ENCODE measurements around the gene SPARC. TPM values are rescaled to one million over a fixed set of nuclear protein-coding genes. Genes with fewer than 3 reads are reported as not detected.

Gene SPARC
- total RNA-seq, 1 donor from 2014 or later = 3,092 TPM

DNA sequence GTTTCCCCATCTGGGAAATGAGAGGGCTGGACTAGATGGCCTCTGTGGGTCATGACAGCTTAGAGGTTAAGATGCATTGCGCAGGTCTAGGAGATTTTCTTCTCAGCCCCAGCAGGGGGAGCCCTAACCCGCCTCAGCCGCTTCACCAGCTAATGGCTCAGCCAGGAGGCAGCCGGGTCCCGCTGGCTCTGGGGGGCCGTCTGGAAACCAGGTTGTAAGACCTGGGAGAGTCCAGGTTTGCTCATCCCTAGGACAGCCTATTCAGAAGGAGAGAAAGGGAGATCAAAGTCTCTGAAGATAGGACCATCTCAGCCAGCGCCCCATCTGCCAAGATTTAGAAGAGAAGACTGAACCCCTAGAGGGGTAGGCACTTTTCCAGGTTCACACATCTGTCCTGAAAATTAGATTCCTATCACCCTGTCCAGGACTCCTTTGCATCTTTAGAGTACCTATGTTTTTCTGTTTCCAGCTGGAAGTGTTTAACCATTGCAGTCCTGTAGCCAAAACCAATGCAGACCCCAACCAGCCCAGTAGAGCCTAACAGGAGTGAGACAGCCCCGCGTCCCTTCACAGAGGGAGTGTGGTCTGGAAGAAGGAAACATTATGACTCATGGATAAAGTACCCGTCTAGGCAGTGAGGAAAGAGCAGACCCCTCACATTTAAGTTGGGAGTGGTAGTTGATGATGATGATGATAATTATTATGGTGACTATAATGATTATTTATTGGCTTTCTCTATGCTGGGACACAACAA, 27.5 kb downstream of the SPARC start:
- DNase-seq = peak; percentile 76

DNA sequence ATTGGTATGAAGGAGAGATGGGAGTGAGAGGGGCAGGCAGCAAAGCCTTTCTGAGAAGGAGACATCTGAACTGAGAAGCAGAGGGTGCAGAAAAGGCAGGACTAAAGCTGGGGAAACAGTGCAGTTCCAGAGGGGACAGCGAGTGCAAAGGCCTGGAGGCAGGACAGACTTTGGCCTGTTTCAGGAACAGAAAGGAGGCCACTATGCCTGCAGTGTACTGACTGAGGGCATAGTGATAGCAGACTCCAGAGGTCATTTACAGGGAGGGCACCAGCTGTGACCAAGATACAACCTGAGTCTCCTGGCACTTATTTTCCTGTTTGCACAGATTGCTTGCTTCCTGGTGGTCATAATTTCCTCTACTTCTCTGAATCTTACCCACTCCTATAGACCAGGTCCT, 29.6 kb downstream of the SPARC start:
- no peak for DNase-seq

DNA sequence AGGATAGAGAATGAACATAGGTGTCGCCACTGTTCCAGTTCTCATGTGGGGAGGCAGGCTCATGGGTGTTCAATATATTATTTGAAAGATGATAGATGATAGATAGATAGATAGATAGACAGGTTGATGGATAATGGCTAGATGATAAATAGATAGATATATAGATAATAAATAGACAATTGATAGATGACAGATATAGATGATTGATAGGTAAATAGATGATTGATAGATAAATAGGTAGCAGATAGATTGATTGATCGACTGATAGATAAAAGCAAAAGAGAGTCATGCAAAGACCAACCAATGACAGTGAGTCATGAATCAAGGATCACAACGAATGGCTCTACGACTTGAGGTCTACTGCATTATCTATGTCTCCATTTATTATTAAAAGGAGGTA, 30.4 kb downstream of the SPARC start:
- DNase-seq = no peak

DNA sequence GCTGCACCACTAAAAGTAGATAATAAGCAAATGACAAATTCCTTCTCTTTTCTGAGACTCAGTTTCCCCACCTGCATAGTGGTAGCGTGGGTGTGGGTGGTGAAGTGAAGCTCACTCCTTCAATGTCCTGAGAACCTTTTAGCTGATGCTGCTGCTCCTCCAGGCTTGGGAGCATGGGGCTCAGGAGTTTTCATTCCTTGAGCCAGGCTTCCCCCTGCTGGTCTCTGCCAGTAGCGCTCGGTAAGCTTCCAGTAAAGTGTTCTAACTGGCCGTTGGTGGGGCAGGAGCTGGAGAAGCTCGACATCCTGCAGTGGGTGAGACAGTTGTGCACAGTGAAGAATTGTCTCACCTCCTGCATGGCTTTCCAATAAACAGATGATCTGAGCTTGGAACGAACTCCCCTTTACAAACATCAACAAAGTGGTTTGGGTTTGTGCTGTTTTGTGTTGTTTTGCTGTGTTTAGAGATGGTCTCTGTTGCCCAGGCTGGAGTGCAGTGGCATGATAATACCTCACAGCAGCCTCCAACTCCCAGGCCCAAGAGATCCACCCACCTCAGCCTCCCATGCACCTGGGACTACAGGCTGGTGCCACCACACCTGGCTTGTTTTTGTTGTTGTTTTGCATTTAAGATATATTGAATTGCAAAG, 34.6 kb downstream of the SPARC start:
- DNase-seq = peak; percentile 39

DNA sequence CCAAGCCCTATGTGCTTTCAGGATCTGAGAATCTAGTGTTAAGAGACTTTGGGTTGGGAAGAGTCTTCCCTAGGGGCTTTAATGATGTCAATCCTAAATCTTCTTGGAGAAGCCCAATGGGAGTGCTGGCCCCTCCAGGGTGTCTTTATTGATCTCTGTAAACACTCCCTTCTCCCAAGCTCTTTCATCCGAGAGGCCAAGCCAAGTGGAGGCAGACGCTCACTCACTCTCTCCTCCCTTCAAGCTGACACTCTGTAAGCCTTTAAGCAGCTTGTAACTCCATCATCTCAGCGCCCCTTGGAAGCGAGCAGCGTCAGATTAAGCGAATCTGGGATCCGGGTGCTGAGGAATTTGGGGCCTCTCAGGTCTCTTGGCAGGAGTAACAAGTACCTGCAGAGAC, 37.7 kb downstream of the SPARC start:
- no peak for DNase-seq

DNA sequence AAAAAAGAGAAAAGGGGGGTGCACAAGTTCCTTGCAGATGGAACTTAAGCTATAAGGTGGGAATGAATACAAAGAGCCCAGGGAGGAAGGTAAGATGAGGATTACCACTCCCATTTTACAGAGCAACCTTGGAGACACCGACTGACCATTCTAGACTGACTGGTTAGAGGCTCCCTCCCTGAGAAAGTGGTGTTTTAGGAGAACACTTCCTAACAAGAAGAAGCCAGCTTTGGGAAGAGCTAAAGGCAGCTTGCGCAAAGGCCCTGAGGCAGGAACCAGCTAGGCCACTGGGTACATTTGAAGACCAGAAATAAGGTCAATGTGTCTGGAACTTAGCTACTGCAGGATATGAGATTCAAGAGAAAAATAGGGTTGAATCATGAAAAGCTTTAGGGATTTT, 38.6 kb downstream of the SPARC start:
- DNase-seq = no peak

DNA sequence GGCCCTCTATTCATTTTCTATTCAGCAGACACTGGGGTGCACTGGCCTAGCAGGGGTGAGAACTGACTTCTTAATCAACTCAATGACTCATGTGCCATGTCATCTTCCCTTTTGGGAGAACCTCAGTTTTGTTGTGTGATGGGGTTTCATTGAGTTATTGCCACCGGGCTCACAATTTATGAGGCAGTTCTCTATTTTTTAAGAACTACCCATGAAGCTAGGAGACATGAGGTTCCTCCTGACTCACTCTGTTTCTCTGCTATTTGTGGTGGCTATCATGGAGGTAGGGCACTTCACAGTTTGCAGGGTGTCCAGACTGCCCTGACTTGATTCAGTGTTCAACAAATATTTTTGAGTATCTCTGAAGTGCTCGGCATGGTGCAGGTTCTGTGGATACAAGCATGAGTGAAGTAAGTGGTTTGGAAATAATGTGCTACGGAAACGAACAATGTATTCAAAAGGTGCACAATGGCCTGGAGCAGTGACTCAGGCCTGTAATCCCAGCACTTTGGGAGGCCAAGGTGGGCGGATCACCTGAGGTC, 39.3 kb downstream of the SPARC start:
- no peak for DNase-seq

DNA sequence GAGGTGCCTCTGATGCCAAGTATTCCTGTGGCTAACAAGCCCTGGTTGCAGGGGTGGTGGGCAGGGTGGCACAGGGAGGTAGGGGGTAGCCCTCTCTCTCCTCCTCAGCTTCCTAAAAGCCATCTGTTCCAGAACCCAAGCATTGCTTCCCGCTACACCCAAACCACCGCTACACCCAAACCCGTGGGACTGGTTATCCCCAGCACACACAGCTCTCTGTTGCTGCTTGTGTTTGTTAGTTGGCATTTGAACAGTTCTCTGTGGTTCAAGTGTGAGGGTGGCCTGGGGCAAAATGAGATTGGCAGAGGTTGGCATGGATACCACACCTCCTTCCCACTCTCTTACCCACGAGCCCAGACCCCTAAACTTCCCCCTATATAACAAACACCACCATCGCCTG, 40.4 kb downstream of the SPARC start:
- peak; percentile 21 for DNase-seq

DNA sequence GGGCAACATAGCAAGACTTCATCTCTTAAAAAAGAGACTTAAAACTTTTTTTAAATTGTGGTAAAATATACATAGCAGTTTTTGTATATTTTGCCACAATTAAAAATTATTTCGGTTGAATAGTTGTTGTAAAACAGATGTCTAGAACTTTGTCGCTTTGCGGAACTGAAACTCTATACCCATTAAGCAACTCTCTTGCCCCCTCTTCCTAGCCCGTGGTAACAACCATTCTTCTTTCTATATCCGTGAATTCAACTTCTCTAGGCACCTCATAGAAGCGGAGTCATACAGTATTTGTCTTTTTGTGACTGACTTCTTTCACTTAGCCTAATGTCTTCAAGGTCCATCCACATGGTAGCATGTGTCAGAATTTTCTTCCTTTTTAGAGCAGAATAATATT, 43.3 kb downstream of the SPARC start:
- no peak for DNase-seq

DNA sequence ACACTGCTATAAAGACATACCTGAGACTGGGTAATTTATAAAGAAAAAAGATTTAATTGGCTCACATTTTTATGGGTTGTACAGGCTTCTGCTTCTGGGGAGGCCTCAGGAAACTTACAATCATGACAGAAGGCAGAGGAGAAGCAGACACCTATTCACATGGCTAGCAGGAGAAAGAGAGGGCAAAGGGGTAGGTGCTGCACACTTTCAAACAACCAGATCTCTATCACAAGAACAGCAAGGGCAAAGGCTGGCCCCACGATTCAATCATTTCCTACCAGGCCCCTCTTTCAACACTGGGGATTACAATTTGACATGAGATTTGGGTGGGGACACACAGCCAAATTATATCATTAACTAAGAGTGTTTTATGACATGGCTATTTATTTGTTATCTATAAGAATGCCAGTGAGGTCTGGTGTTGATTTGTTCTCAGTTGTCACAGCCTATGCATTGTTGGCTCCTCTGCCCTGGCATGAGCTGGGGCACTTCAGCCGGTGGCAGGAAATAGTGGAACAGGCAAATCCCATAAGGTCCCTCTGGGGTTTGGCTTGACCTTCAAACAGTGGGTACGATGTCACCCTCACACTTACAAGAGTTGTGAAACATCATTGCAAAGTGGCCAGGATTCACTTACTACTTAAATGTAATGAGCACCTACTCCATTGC, 44.1 kb downstream of the SPARC start:
- DNase-seq = no peak

DNA sequence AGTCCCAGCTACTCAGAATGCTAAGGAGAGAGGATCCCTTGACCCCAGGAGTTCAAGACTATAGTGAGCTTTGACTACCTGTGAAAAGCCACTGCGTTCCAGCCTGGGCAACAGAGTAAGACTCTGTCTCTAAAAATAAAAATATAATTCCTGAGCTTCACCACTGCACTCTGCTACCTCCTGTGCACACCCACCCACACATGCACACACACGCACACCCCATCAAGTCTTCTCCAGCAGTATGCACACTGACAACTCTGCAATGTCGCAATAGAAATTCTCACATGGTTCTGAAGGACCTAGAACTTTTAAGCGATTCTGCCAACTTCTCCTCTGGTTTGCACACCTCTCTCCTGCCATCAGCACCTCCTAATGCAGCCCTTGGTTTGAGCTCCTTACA, 48.1 kb downstream of the SPARC start:
- DNase-seq = no peak

DNA sequence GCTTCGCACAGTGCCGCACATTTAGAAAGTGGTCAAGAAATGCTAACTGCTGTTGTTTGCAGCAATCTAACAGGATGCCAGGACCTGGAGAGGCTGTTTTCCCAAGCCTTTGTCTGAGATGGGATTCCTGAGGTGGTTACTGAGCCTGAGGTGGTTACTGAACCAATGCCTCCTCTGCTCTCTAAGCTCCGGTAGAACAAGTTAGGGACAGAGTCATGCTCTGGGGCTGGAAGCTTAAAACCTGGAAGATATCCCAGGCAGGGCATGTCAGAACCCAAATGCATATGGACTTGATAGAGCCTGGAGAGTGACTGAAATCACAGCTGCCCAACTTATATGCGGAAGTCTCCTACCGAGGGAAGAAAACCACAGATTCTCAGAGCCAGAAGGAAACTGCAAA, 49.0 kb downstream of the SPARC start:
- no peak for DNase-seq

DNA sequence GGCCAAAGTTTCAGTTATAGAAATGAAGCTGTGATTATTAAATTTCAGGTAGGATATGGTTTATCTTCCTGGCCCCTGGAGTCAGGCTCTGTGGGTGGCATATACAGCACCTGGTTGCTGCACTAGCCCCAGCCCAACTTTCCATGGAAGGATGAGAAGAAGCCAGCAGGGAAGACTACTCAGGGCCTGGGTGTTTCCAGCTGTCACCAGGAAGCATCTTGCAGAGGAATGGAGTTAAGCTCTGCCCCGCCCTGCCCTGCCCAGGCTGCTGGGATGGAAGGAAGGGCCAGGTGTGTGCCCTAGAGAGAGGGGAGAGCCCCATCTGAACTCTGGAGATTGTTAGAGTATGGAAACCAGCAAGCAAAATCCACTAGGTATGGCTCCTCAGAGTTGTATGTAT, 52.8 kb downstream of the SPARC start:
- DNase-seq = no peak

DNA sequence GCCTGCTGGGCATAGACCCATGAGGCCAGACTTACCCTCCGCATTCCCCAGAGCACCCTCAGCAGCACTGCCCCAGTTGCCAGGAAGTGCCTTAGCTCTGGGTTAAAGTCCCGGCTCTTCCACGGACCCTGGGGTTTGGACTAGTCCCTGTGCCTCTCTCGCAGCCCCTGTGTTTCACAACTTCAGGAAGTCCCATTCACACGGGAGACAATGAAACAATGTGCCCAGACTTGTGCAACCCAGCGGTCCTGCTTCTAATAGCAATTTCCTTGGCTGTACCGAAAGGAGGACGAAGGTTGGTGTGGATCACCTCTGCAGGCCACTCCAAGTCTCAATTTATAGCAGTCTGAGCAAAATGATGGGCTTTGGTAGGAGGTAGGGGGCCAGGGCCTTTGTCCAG, 53.8 kb downstream of the SPARC start:
- no peak for DNase-seq

DNA sequence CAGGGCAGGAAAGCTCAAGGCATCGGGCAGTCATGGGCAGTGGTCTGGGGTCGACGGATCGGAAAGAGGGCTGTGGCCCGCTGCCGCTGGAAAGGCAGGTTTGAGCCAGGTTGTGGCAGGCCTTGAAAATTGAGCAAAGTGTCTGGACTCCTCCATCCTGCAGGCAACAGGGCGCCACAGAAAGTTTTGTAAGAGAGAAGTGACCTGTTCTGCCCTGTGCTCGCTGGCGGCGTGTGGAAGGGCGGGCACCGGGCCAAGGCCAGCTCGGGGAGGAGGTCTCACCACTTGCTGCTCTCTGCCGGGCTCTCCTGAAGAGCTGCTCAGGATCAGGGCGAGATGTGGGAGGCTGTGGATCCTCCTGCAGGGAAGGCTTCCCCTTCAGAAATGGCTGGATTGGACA, 54.2 kb downstream of the SPARC start:
- no peak for DNase-seq

DNA sequence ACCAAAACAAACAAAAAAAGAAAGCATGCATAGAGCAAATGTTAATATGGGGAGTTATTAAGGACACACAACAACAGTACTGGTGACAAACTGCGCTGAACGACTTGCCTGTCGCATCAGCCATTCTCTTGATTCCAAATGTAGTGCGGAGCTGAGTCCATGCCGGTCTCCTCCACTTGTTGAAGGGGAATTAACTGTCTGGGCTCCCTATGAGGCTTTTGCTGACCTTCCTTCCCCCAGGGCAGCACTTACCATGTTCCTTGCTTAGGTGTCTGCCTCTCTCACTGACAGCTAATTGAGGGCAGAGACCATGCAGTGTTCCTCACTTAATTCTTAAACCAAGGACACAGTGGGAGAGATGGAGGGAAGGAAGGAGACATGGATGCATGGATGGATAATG, 54.8 kb downstream of the SPARC start:
- DNase-seq = no peak

DNA sequence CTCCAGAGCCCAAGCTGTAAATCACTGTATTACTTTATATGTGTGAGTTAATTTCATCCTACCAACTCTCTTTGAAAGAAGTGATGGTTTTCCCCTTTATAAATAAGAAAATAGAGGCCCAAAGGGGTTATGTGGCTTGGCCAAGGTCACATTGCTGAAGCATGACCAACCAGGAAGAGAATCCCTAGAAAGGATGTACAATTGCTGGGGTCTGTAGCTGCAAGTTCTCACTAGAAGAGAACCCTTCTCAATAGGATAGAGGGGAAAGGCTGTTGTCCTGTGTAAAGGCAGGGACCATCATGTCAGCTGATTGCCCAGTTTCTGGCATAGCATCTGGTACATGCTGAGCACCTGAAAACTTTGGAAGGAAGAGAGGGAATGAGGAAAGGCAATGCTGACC, 56.6 kb downstream of the SPARC start:
- no peak for DNase-seq

DNA sequence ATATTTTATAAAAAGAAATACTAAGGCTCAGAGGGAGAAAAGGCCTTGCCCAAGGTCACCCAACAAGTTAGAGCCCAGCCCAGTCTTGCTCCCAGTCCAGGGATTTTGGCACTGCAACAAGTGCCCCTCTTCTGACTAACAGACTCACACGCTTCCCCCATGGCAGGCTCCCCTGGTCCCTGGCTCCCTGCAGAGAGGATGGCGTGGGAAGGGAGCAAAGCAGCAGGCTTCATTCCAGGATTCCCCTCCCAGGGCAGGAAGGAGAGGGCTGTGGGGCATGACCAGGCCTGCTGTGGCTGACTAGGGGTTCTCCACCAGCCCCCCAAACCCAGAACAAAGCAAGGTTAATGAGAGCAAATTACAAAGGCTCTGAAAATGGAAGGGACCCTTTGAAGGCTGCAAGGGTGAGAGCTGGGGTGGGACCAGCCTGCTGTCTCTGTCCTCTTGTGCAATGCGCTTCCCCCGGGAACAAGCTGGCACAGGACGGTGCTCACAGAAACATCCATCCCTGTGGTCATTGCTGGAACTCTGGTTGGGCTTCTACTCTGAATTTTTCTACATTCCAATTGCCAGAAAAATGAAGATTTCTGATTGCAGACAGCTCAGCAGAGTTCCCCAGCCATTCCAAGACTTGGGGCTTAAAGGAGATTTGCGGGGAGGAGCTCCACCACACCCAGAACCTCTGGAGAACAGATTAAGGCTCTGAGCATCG, 58.4 kb downstream of the SPARC start:
- no peak for DNase-seq

DNA sequence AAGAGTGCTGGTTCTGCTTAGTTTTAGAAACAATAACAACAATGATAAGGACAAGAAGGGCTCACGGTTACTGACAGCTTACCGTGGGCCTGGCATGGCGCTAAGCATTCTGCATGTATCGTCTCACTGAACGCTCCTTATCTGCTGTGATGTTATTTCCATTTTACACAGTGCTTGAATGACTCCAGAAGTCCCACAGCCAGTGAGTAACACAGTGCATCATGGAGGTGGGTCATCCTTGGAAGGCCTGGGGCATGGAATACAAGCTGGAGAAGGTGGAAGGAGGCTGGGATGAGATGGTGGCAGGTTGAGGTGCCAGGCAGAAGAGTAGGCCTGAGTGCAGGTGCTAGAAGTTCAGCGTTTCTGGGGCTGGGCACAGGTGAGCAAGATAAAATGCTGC, 59.1 kb downstream of the SPARC start:
- no peak for DNase-seq

DNA sequence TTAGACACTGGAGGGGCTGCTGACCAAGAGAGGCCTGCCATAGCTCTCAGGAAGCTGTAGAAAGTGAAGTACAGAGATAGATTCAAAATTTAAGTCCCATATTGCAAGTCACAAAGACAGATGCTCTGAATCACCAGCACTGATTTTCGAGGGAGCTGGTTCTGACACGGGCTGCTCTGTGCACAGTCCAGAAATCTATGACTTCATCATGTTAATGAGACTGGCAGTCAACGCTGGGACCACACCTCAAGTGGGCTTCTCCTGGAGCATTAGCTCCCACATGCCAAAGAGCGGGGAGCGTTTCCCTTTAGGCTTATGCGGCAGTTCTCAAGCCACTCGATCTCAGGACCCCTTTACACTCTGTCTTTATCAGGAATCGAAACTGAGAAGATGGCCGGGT, 61.4 kb downstream of the SPARC start:
- no peak for DNase-seq

DNA sequence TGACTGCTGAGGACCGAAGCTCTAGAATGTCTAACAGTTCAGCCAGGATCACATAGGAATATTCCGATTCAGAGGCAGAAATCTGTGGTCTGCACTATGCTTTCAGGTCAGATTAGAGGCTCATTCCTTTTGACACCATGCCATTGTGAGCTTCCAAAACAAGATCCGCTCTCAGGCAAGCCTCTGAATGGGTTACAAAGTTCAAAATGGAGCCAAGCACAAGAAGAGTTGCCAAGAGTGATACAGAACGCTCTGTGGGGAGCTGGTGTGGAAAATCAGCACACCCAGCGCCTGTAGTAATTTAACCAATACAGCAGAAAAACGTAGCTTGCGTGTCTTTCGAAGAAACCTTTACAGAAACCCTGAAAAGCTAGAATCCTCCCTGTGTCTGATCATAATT, 62.2 kb downstream of the SPARC start:
- peak; percentile 58 for DNase-seq

DNA sequence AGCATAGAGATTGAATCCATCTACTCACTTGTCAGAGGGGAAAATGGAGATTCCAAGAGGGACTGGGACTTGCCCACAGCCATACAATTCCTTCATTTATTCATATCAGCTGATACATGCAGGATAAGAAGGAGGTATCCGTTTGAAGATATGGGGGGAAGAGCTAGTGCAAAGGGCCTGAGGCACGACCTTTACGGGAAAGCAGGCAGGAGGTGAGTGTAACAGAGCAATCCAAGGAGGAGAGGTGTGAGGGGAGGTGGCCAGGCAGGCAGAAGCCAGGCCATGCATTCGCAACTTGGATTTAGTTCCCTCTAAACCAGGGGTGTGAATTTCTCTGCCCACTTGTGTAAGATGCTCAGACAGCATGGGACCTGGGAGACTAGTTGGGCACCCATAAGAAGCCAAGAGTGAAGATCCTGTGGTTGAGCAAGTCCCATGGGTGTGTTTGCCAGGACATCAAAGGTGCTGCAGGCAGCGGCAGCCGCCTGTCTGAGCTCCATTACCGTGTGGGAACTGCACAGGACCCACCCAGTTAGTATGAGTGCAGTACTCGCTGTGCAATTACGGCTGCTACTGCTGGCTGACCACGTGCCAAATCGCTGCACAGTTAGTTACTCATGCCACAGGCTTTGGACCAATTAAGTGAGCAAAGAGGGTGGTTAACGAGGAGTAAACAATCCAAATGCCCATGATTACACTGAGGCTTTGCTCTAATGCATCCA, 64.2 kb downstream of the SPARC start:
- DNase-seq = no peak
